Prostate gland (tissue), 2 donors: ENCODE measurements around the gene DAPK3.

Experiments used
- POLR2A ChIP-seq: fragments of 450-650 bp; IDR thresholded peaks from one replicate; pipeline ENCODE4 v1.6.1; 2016; ENCODE audit warnings: antibody characterized with exemption, mild to moderate bottlenecking
- TF ChIP-seq, protein P1 (sequence below), 4 experiments: fragments of 200-600 bp in 2 of 4; fragments of 450-650 bp in 2 of 4; sonication (generic) in 2 of 4; IDR thresholded peaks; 1 replicate in 3 of 4; 2 replicates in 1 of 4; pipeline ENCODE4 v1.5.1; 2016 to 2019; ENCODE audit warnings: antibody characterized with exemption in 4 of 4, mild to moderate bottlenecking in 2 of 4, moderate library complexity in 2 of 4

DNA sequence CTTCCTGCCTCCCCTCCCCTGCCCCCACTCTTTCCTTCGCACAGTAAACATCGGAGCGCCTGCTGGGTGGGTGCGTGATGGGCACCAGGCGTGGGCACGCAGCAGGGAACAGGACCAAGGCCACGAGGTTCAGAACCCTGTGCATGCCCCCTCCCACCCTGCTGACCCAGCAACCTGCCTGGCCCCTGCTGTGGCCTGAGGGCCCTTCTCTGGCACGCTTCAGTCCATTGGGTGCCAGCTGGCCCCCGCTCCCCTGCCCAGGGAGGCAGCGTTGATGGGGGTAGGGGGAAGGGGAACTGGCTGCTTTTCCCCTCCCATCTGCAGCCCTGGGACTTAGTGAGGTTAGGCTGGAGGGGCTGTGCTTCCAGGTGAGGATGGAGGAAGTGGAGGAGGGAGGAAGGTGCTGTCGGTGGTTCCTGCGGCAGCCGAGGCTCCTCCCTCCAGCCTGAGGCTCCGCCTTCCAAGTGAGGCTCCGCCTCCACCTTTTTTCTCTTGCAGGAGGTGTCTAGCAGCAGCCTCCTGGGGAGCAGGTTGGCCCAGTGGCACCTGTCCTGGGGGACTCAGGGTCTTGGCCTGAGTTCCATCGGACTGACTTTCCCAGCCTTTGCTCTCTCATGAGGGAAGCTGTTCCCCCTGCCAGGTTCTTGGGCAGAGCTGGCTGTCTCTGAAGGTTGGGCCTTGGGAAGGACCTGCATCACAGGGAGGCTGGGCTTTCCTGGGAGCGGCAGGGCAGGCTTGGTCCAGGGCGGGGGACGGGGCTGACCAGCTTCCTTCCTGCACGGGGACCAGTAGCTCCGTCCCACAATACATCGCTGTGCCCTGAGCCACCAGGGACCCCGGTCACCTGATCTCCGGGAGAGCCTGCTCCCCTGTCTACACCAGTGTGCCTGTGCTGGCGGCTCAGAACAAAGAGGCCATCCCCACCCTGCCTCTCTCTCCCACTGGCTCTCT, 43.9 kb upstream of the DAPK3 start:
- TF ChIP-seq, protein P1, sequence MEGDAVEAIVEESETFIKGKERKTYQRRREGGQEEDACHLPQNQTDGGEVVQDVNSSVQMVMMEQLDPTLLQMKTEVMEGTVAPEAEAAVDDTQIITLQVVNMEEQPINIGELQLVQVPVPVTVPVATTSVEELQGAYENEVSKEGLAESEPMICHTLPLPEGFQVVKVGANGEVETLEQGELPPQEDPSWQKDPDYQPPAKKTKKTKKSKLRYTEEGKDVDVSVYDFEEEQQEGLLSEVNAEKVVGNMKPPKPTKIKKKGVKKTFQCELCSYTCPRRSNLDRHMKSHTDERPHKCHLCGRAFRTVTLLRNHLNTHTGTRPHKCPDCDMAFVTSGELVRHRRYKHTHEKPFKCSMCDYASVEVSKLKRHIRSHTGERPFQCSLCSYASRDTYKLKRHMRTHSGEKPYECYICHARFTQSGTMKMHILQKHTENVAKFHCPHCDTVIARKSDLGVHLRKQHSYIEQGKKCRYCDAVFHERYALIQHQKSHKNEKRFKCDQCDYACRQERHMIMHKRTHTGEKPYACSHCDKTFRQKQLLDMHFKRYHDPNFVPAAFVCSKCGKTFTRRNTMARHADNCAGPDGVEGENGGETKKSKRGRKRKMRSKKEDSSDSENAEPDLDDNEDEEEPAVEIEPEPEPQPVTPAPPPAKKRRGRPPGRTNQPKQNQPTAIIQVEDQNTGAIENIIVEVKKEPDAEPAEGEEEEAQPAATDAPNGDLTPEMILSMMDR (IDR thresholded peaks at IDR 0.05), result no peak
- TF ChIP-seq POLR2A, result no peak
